ENCODE measurements around the gene GMNC.

DNA sequence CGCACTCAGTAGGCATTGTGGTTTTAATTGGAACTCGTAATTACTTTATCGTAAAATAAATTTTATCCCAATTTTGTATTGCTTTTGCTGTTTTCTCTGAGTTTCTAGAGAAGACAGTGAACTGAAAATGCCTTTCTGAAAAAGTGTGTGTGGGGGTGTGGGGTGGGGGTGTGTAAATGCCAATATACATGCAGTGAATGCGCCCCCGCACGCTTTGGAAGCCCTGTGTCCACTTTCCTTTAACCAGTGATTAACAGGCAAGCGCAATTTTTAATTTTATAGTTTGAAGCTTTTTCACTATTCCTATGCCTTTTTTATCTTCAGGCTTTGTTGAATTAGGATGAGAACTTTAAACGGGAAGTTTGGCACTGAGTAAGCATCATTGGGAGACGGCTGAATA, 47.4 kb upstream of the GMNC start:
- TF ChIP-seq, protein P1, sequence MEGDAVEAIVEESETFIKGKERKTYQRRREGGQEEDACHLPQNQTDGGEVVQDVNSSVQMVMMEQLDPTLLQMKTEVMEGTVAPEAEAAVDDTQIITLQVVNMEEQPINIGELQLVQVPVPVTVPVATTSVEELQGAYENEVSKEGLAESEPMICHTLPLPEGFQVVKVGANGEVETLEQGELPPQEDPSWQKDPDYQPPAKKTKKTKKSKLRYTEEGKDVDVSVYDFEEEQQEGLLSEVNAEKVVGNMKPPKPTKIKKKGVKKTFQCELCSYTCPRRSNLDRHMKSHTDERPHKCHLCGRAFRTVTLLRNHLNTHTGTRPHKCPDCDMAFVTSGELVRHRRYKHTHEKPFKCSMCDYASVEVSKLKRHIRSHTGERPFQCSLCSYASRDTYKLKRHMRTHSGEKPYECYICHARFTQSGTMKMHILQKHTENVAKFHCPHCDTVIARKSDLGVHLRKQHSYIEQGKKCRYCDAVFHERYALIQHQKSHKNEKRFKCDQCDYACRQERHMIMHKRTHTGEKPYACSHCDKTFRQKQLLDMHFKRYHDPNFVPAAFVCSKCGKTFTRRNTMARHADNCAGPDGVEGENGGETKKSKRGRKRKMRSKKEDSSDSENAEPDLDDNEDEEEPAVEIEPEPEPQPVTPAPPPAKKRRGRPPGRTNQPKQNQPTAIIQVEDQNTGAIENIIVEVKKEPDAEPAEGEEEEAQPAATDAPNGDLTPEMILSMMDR (IDR thresholded peaks at IDR 0.05) = no peak
- no peak for TF ChIP-seq POLR2A (IDR thresholded peaks at IDR 0.05)

All from heart left ventricle (tissue), 13 donors.